Omental fat pad (tissue), 4 donors: ENCODE data around the gene GPR39. TPM values are rescaled to one million over a fixed set of nuclear protein-coding genes. Genes with fewer than 3 reads are reported as not detected.

Experiments
- ATAC-seq: fragments of 150-250 bp; one replicate; pipeline ENCODE4 v1.9.1; 2016; ENCODE audit warnings: mild to moderate bottlenecking, moderate library complexity; ENCODE audit not compliant: low FRiP score
- DNase-seq: peaks from one replicate; pipeline ENCODE4 v3.0.0-alpha.2; 2019; ENCODE audit warnings: low spot score
- total RNA-seq, 4 donors: library from RNA; depleted of rRNA; stranded (reverse); fragments of >200 nt; gene quantifications; one replicate each; pipeline ENCODE4 v1.1.0, GENCODE V29; 2016
- TF ChIP-seq, protein P1 (sequence below), 3 donors: fragments of 450-650 bp; IDR thresholded peaks; one replicate each; pipeline ENCODE4 v1.5.1; 2016 to 2017; ENCODE audit warnings: antibody characterized with exemption in 3 of 3, mild to moderate bottlenecking in 3 of 3, moderate library complexity in 2 of 3

The GPR39 gene
- total RNA-seq, 4 donors from 2014 or later, result not detected

DNA sequence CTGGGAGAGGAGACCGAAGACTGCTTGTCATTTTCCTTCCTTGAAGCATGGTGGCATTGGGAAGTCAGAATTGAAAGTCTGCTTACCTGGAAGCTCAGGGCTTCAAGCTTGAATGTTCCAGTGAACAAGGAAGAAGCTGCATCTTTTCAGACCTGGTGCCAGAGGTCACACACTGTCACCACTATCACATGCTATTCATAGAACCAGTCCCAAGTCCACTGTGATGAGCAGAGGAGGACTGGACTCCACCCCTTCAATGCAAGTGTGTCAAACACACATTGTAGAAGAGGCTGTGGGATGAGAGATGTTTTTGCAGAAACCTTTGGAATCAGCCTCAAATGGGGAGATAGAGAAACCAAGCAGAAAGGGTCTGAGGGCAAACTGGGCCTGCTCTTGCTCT, 172.0 kb downstream of the GPR39 start:
- no peak for DNase-seq
- no peak for ATAC-seq
- TF ChIP-seq, protein P1, sequence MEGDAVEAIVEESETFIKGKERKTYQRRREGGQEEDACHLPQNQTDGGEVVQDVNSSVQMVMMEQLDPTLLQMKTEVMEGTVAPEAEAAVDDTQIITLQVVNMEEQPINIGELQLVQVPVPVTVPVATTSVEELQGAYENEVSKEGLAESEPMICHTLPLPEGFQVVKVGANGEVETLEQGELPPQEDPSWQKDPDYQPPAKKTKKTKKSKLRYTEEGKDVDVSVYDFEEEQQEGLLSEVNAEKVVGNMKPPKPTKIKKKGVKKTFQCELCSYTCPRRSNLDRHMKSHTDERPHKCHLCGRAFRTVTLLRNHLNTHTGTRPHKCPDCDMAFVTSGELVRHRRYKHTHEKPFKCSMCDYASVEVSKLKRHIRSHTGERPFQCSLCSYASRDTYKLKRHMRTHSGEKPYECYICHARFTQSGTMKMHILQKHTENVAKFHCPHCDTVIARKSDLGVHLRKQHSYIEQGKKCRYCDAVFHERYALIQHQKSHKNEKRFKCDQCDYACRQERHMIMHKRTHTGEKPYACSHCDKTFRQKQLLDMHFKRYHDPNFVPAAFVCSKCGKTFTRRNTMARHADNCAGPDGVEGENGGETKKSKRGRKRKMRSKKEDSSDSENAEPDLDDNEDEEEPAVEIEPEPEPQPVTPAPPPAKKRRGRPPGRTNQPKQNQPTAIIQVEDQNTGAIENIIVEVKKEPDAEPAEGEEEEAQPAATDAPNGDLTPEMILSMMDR (IDR thresholded peaks at IDR 0.05), result no peak

- TF ChIP-seq, protein P1 (IDR thresholded peaks at IDR 0.05), result no peak
- ATAC-seq, result no peak
- DNase-seq, result no peak
Observed at GRCh38 chr2:132589111-132589830, 172.7 kb downstream of the GPR39 start.

- TF ChIP-seq, protein P1 (IDR thresholded peaks at IDR 0.05), result no peak
- DNase-seq (no peak), ATAC-seq (no peak)
Observed at GRCh38 chr2:132589966-132590365, 173.4 kb downstream of the GPR39 start.

DNA sequence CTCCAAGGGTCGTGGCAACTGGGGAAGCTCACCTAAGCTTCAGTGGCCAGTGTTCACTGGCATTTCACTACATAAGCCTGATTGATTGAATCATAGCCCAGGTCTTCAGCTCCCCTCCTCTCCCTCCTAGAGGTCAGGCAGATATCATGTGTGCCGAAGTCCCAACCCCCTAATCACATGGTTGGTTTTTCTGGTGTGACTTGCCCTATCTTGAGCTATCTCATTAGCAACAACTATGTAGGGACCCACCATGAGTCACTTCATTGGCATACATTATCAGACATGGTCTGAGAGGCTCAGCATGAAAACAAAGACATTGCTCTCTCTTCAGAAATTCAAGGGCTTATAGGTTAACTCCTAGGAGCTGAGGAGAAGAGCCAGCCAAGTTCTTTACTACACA, 176.6 kb downstream of the GPR39 start:
- ATAC-seq, result no peak
- TF ChIP-seq, protein P1 (IDR thresholded peaks at IDR 0.05), result no peak
- no peak for DNase-seq

- ATAC-seq (no peak), DNase-seq (no peak)
- TF ChIP-seq, protein P1 (IDR thresholded peaks at IDR 0.05), result no peak
Observed at GRCh38 chr2:132595186-132595585, 178.6 kb downstream of the GPR39 start.

DNA sequence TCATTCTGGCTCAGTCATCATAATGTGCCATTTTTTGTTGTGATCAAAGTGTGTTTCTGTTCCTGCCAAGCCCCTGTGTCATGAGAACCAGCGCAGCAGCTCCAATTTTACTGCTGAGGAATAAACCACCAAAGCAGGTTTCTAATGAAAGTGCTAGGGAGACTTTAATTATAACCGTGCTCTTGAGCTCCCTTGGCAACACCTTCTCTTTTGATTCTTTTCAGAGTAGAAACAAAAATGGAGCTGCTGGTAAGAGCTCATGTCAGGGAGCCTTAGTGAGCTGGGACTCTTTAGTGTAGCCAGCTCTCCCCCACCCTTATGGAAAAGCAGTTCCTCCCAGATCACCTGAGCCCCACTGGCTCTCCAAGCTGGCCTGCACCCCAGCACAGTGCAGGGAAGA, 179.1 kb downstream of the GPR39 start:
- no peak for ATAC-seq

DNA sequence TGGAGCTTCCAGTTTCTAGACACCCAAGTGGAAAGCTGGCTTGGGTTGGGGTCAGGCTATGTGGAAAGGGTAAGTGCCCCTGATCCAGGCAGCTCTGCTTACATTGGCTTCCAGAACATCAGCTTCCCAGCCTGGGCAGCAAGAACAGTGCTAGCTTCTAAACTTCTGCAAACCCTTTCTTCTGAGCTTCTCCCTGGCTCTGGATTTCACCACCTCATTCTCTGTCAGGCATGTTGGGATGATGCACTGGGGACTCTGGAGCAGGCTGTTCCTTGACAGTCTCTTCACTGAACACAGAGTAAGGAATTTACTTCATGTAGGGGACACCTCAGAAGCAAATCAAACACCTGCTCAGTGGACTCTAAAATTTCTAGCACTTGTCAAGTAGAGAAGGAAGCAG, 180.6 kb downstream of the GPR39 start:
- ATAC-seq (no peak), DNase-seq (no peak)
- TF ChIP-seq, protein P1 (IDR thresholded peaks at IDR 0.05), result no peak

More for the DNA sequence above, 179.1 kb downstream of the GPR39 start:
- no peak for DNase-seq
- TF ChIP-seq, protein P1 (IDR thresholded peaks at IDR 0.05), result no peak
